Hematopoietic multipotent progenitor cell treated with erythropoietin and hydrocortisone succinate and interleukin-3 and kit ligand, for 8 days (in vitro differentiated cells): Measurements from ENCODE around the gene KIF18A.

Experiments used
- DNase-seq: peaks from one replicate; pipeline ENCODE4 v3.0.0-alpha.2; 2015

KIF18A gene

DNA sequence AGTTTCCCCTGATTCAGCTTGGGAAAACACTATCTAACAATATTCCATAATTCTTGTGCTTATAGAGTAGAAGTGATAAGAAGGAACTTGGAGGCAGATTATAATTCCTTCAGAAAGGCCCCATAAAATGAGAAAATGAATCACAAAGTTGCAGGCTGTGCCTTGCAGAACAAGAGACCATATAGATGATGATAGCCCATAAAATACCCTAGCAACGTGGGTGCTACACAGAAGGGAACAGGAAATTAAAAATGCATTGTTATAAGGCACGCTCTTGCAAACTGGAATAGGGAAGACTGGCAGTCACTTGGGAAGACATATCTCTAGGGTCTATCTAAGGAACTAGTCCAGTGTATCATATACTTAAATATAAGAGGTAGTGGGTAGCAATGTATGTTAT is 67.6 kb downstream of the KIF18A start:
- DNase-seq = no peak

DNA sequence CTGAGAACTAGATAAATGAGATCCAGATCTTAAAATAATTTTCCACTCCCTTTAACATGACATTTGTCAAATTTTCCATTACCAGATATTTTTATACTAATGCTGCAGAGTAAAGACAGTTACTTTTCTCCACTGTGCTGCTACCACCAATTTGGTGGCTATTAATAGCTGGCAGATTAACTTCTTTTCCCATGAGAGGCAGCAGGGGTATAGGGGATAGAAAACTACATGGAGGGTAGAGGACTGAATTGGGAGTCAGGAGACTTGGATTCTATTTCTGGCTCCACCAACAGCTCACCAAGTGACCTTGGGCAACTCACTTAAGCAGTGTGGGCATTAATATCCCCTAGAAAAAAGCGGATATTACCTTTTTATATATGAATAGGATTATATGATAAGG is 69.2 kb downstream of the KIF18A start:
- DNase-seq = no peak

DNA sequence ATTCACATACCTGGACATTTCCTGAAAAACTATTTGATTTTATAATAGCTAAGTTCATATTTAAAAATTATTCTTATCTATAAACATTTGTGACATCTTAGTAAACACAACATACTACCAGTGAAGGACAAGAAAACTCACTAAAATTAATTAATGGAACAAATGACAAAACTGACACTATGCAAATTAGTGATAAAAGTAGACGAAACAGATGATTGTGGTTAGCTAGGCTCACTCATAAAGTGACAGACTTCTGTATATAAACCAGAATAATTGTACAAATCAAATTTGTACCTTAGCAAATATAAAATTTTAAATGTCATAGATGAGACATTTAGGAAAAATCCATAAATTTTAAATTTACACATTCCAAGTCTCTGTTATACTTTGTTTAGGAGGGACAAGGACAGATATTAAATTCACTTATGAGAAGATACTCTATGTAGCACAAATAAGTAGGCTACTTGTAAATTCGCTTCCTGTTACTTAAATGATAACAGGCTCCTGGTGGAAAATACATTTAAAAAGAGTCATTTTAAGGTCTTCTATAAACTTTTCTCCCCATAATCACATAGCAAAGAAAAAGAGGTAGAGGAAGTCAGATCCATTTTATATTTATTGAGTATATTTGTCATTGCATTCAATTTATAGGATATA is 81.2 kb downstream of the KIF18A start:
- DNase-seq = no peak

DNA sequence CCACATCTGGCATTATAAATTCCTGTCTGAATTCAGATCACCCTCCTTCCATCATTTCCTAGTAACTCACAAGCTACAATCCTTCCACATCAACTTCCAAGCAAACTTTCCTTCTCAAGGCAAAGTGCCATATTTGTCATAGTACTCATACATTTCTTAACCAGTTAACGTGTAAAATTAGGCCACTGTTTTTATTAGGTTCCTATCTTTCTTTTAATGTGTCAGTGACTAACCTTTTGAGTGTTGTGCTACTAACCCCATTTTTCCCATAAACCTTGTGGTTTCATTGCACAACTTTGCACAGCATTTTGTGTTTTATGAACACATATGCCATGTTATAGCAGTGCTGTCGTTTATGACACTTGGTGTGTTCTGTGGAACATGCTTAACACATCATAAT is 90.1 kb downstream of the KIF18A start:
- no peak for DNase-seq

DNA sequence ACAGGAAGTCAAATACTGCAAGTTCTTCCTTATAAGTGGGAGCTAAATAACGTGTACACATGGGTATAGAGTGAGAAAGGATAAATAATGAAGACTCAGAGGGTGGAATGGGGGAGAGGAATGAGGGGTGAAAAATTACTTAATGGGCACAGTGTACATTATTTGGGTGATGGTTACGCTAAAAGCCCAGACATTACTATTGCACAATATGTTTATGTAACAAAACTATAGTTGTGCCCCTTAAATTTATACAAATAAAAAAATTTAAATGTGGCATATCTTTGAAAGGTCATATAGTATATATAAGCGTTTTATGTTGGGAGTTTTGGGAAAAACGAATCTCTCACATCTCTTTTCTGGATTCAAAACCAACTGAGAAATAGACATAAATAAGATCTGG is 96.1 kb downstream of the KIF18A start:
- no peak for DNase-seq

- no peak for DNase-seq
Measured at GRCh38 chr11:28009996-28010395, 98.0 kb downstream of the KIF18A start.

GRCh38 chr11:28009388-28009787 is 98.6 kb downstream of the KIF18A start:
- no peak for DNase-seq

- DNase-seq = no peak
Measured at GRCh38 chr11:28003615-28004014, 104.3 kb downstream of the KIF18A start.

DNA sequence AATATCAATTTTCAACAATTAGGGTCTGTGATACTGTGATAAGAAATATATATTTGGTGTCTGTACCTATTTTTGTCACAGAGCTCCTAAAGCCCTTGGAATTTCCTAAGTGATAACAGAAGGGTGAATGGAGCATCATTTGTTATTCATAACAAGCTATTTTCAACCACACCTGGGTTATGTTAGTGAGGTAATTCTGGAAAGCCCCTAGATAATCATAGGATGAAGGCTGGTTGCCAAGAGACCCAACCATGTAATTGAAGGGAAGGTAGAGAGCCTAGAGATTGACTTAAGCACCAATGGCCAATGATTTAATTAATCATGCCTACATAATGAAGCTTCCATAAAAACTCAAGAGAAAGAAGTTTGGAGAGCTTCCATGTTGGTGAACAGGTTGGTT is 109.4 kb downstream of the KIF18A start:
- no peak for DNase-seq

DNA sequence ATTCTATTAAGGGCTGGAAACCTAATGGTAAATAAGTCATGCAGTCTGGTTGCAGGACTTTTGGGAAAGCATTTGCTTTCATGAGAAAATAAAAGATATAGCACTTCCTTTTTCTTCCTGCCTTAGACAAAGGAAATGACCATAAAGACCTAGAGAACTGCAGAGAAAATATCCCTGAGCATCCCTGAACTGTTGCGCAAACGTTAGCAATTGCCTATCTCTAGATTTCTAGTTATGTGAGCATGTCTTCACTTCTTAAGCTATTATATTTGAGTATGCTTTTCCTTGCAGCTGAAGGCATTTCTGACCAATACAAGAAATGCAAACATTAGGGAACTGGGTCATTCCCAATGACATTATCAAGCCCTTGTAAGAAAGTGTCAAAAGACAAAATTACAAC is 110.6 kb downstream of the KIF18A start:
- no peak for DNase-seq

GRCh38 chr11:27996066-27996465 is 111.9 kb downstream of the KIF18A start:
- DNase-seq = no peak

DNA sequence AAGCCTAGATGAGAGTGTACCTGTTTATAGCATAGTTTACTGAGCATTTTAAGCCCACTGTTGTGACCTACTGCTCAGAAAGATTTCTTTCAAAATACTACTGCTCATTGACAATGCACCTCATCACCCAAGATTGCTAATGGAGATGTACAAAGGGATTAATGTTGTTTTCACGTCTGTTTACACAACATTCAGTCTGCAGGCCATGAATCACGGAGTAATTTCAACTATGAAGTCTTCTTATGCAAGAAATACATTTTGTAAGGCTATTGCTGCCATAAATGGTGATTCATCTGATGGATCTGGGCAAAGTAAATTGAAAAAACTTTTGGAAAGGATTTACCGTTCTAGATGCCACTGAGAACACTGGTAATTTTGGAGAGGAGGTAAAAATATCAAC is 112.9 kb downstream of the KIF18A start:
- no peak for DNase-seq

DNA sequence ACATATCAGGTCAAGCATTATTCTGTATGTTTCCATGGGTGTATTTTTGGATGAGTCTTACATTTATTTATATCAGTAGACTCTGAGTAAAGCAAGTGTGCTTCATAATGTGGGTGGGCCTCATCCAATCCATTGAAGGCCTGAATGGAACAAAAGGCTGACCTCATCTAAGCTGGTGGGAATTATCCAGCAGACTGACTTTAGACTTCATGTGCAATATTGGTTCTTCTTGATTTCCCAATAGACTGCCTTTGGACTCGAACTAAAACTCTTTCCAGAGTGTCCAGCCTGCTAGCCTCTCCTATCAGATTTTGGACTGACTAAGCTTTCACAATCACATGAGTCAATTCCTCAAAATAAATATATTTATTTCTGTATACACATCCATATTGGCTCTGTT is 116.2 kb downstream of the KIF18A start:
- no peak for DNase-seq

GRCh38 chr11:27977527-27977926 is 130.4 kb downstream of the KIF18A start:
- no peak for DNase-seq

GRCh38 chr11:27977031-27977430 is 130.9 kb downstream of the KIF18A start:
- no peak for DNase-seq

GRCh38 chr11:27976262-27976661 is 131.7 kb downstream of the KIF18A start:
- no peak for DNase-seq

GRCh38 chr11:27973851-27974536 is 134.0 kb downstream of the KIF18A start:
- DNase-seq = no peak

DNA sequence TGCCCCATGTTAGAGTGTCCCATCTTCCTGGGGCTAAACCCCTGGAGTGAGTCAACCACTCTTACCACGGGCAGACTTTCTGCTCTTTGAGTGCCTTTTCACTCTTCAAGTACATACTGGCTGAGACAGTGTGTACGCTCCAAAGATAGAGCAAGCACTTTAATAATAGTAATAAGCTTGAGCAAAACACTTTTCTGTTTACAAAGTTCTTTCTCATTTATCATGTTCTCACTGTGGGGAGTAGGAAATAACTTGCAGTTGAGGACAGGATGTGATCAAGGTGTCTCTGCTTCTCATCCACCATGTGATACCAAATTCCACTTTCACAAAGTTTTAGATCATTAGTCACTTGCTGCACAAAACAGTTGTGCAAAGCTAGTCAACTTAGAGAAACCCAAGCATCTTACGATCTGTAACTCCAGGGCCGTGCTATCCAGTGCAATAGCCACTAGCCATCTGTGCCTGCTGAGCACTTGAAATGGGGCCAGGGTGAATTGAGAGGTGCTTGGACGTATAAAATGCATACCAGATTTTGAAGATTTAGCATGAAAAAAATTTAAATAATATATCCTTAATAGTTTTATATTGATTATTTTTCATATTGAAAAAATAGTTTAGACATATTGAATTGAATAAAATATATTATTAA is 135.3 kb downstream of the KIF18A start:
- DNase-seq = no peak

DNA sequence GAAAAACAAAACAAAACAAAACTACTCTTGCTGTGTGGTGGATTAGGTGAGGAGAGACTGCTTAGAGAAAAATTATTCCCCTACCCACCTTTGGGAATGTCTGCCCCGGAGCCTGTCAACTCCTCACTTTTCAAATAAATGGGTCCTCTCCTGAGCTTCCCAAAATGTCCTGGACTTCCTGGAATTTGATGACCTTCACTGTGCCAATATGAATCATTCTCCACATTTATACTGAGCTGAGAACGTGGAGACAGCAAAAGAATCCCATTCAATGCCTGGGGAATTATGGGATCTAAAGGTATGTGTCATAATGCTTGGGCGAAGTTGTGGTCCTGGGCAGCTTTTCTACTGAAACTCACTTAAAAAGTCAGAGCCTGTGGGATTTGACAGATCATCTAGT is 136.8 kb downstream of the KIF18A start:
- DNase-seq = no peak
